A549 treated with dexamethasone at 1 μM for 4 hours (cell line): ENCODE measurements around the gene ADCY7. TPM values are rescaled to one million over a fixed set of nuclear protein-coding genes. Genes with fewer than 3 reads are reported as not detected.

Experiments used
- total RNA-seq: library from RNA; stranded (reverse); fragments of 200-300 nt; extraction: Qiagen RNA extraction; gene quantifications from 5 replicates; pipeline ENCODE4 v1.2.3, GENCODE V29; 2022

Gene ADCY7
- 8.9 to 15.2 TPM (median 12.4 TPM) in 5 replicates for total RNA-seq

GRCh38 chr16:50266337-50267091 is at the start of gene ADCY7:
Gene ADCY7, plus strand, starts transcription at chr16:50266551. Its CDS starts 21,629 bp downstream, at chr16:50288180.

Other genes with a start within 250 kb of the ADCY7 start
- 17.8 to 25.4 TPM (median 21.4 TPM) in 5 replicates for gene CNEP1R1, start 241.3 kb upstream of the ADCY7 start, total RNA-seq
- gene HEATR3, start 200.6 kb upstream of the ADCY7 start, total RNA-seq = 11.8 to 15.5 TPM (median 13.9 TPM) in 5 replicates
- 9.4 to 13.5 TPM (median 12.8 TPM) in 5 replicates for gene TENT4B, start 113.2 kb upstream of the ADCY7 start, total RNA-seq
- 59.1 to 62.6 TPM (median 60.0 TPM) in 5 replicates for gene BRD7, start 102.4 kb downstream of the ADCY7 start, total RNA-seq